Natural killer cell treated with Interleukin-12 subunit alpha and Interleukin-12 subunit beta and Interleukin-15 and Interleukin-18, amount 100 ng/mL, for 72 hours (primary cell): ENCODE data around the gene RAPGEF1. TPM values are rescaled to one million over a fixed set of nuclear protein-coding genes. Genes with fewer than 3 reads are reported as not detected.
A peak's percentile ranks its signal among the peaks of the same experiment; 100 is the strongest.

Source experiments
- ATAC-seq, 2 donors: fragments of 150-1000 bp; cut with Tn5 transposase in 1 of 2; sonication (Bioruptor Pico), chemical (Tn5 transposase) in 1 of 2; 2 replicates each; pipeline ENCODE4 v1.10.0; 2021
- DNase-seq: peaks from one replicate; pipeline ENCODE4 v3.0.0; 2022; ENCODE audit warnings: low spot score
- H3K27ac Mint-ChIP-seq, 2 donors: 1 replicate in 1 of 2; 2 replicates in 1 of 2; pipeline ENCODE4 v1.8.0; 2022; ENCODE audit warnings: mixed read lengths in 2 of 2, mild to moderate bottlenecking in 1 of 2, moderate library complexity in 1 of 2
- H3K27me3 Mint-ChIP-seq, 2 donors: 1 replicate in 1 of 2; 2 replicates in 1 of 2; pipeline ENCODE4 v1.8.0; 2022; ENCODE audit warnings: mixed read lengths in 2 of 2
- H3K36me3 Mint-ChIP-seq: one replicate; pipeline ENCODE4 v1.8.0; 2022; ENCODE audit warnings: mixed read lengths
- H3K4me1 Mint-ChIP-seq, 2 donors: 1 replicate in 1 of 2; 2 replicates in 1 of 2; pipeline ENCODE4 v1.8.0; 2022; ENCODE audit warnings: low read depth in 2 of 2, mixed read lengths in 2 of 2, mild to moderate bottlenecking in 1 of 2
- H3K4me3 Mint-ChIP-seq: one replicate; pipeline ENCODE4 v1.8.0; 2022; ENCODE audit warnings: mixed read lengths
- H3K9me3 Mint-ChIP-seq: 2 replicates; pipeline ENCODE4 v1.8.0; 2022; ENCODE audit warnings: mixed read lengths
- total RNA-seq, 2 donors: library from RNA; stranded (reverse); gene quantifications; one replicate each; pipeline ENCODE4 v1.2.3, GENCODE V29; 2022

The RAPGEF1 gene
- total RNA-seq, 2 donors from 2014 or later, result 109 to 215 TPM

DNA sequence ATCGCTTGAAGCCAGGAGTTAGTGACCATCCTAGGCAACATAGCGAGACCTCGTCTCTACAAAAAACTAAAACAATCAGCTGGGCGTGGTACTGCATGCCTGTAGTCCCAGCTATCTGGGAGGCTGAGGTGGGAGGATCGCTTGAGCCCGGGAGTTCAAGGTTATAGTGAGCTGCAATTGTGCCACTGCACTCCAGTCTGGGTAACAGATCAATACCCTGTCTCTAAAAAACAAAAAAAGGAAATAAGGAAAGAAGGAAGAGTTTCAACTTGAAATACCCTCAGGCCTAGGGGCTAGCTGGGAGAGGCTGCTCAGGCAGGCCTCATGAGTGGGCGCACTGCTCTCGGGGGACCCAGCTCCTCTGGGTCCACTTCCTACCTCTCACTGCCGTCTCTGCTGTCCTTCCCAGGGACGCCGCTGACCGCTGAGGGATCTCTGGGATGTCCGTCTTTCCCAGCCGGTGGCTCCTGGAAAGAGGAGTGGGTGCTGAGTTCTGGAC lies 138.1 kb downstream of the RAPGEF1 start:
- ATAC-seq (no peak), DNase-seq (no peak)
- Mint-ChIP-seq H3K4me3 (no peak overlapping the region), H3K4me1 (peaks cover 9 to 16% of the 10 kb centered on the region in 2 donors), H3K9me3 (no peaks in the 10 kb centered on the region), H3K36me3 (peaks cover 12% of the 10 kb centered on the region), H3K27me3 (no peaks in the 10 kb centered on the region), H3K27ac (peak overlapping the region; percentile 21 to 40)

DNA sequence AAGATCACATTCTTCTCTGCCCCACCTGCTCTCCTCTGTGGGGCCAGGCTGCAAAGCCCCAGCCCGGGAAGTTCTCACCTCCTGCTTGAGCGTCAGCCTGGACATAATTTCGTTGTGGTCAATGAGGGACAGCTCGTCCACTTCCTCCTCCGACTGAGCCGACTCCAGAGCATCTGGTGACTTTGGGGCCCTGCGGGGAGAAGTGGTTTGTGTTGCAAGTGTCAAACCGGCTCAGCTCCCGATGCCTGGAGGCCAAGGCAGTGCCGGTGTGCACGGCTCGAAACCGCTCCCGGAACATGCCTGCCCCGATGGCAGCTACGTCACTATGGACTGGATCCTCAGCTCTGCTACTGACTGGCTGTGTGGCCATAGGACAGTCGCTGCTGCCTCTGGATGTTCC lies 141.8 kb downstream of the RAPGEF1 start:
- Mint-ChIP-seq H3K36me3 (peaks cover 12% of the 10 kb centered on the region), H3K27ac (peak overlapping the region in 1 of 2 donors; percentile 39), H3K4me1 (peaks cover 9 to 11% of the 10 kb centered on the region in 2 donors), H3K27me3 (no peaks in the 10 kb centered on the region), H3K9me3 (no peaks in the 10 kb centered on the region), H3K4me3 (peak overlapping the region; percentile 22)
- ATAC-seq (peak in 1 of 2 donors; percentile 63), DNase-seq (no peak)

DNA sequence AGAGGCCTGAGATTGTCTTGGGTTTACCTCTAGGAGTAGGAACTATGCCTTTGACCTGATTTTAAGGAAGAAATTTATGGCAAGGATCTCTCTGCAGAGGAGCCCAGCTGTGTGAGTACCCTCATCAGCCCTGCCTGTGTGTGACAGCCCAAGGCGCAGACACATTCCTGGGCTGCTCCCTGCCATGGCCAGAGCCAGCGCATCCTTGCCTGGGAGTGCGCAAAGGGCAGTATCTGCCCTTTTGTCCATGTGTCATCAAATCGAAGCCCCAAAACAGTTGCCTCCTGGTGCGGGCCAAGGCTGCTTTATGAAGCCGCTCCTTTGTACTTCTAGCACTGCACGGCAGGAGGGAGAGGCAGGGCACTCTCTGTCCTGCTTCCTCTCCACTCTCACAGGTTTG lies 142.6 kb downstream of the RAPGEF1 start:
- Mint-ChIP-seq H3K36me3 (peaks cover 11% of the 10 kb centered on the region), H3K4me1 (peaks cover 9 to 10% of the 10 kb centered on the region in 2 donors), H3K9me3 (no peaks in the 10 kb centered on the region), H3K27me3 (no peaks in the 10 kb centered on the region), H3K4me3 (no peak overlapping the region), H3K27ac (peak overlapping the region in 1 of 2 donors; percentile 39)
- ATAC-seq (no peak), DNase-seq (no peak)

DNA sequence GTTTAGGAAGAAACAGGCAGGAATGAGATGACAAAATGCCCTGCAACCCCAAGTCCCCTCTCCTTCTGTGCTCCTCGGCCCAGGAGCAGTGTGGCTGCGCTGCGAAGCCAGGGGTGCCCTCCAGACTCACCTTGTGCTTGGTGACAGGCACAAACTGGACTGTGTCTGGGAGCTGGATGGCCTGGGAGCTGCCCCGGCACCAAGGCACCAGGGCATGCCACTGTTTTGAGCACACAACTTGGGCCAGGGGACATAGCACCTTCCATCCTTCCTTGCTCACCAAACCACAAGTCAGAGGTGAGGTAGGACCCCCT lies 143.5 kb downstream of the RAPGEF1 start:
- Mint-ChIP-seq H3K27me3 (no peaks in the 10 kb centered on the region), H3K4me3 (no peak overlapping the region), H3K9me3 (no peaks in the 10 kb centered on the region), H3K36me3 (peaks cover 3% of the 10 kb centered on the region), H3K4me1 (peaks cover 9 to 10% of the 10 kb centered on the region in 2 donors), H3K27ac (no peak overlapping the region)
- no peak for DNase-seq
- ATAC-seq, result no peak

DNA sequence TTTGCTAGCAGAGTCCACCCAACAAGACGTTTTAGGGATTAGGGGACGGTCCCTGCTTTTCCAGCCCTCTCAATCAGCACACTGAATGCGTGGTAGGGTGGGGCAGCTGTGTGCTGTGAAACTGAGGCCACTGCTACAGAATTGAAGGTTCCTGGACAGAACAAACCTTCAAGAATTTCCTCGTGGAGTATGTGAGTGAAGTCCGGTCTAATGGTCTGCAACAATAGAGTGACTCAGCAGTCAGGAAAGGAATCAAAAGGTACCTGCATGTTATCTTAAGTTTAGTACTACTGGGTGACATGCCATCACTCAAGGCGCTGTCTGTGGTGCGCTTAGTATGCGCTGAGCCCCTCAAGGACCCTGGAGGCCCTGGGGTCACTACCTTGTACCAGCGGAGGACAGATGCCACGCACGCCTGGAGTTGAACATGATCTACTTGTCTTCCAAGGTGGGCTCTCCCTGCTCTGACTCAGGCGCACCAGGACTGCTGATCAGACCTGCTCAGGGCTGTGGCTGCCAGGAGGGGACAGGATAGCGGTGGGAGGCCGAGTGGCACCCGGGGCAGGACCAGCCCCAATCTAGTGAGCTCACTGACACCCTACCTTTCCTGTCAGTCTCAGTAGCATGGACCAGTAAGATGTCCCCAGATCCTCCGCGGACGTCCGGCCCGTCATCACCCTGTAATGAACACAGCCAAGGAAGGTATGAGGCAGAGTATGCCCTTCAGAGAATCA lies 144.0 kb downstream of the RAPGEF1 start:
- H3K27me3 Mint-ChIP-seq, result no peaks in the 10 kb centered on the region
- H3K4me1 Mint-ChIP-seq, result peaks cover 12 to 15% of the 10 kb centered on the region in 2 donors
- H3K4me3 Mint-ChIP-seq, result no peak overlapping the region
- DNase-seq (no peak), ATAC-seq (no peak)
- H3K27ac Mint-ChIP-seq, result no peak overlapping the region
- H3K9me3 Mint-ChIP-seq, result no peaks in the 10 kb centered on the region
- no peaks in the 10 kb centered on the region for H3K36me3 Mint-ChIP-seq

DNA sequence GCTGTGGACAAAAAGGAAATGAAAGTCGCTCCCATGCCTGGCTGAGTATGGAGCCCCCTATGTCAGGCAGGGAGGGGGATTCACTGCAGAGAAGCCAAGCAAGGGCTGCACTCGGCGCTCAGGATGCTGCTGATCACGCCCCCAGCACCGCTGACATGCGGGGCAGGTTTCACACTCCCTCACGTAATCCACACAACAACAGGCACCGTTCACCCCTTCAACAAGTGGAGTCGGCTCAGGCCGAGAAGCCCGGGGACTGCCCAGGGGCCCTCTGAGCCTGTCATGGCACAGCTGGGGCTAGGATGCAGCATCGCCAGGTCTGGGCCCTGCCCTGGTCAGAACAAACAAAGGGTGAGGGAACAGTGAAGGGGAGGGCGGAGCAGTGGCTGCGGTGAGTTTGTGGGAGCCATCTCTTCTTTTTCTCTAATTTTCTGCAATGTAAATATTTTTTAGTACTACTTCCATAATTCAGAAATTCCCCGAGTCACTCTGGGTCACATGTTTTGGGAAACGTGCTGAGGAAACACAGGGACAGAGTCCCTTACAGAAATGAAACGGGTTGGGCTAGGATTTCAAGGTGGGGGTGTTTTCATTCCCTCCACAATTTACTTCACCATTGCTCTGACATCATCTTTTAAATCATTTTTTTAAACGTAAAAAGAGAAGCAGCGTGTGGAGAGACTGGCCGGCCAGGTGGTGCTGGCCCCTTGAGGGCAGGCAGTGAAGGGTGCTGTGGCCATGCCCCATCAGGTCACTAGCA lies 144.8 kb downstream of the RAPGEF1 start:
- Mint-ChIP-seq H3K4me3 (no peak overlapping the region), H3K9me3 (no peaks in the 10 kb centered on the region), H3K27ac (no peak overlapping the region), H3K36me3 (no peaks in the 10 kb centered on the region), H3K27me3 (no peaks in the 10 kb centered on the region), H3K4me1 (peaks cover 20% of the 10 kb centered on the region in 2 donors)
- ATAC-seq (no peak), DNase-seq (no peak)

DNA sequence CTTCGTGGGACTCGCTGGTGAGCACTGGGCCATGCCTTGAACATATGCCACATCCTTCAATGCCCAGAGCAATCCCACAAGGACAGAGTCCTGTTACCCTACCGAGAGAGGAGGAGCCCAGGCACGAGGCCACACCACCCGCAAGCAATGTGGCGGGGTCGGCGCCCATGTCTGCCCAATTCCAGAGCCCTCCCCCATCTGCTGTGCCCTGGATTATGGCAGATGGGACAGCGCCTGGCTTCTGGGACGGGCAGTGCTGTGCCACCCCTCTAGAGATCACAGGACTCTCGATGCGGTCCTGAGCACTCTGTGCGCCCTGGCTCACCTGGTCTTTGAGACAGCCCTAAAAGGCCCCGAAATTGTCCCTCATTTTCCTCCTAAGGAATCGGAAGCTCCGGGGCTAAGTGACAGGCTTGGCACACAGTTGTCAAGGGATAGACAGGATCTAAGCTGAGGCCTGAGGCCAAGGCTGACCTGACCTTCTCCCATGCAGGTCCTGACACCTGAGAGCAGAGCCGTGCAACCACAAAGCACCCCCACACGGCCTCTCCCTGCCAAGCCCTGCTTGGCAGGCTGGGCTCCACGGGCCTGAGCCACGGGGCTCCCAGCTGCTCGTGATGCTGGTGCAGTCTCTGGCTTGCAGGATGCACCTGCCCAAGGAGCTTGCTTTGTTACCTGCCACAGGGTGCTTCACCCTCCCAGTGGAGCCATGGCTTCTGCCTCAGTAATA lies 145.8 kb downstream of the RAPGEF1 start:
- Mint-ChIP-seq H3K27me3 (no peaks in the 10 kb centered on the region), H3K4me1 (peaks cover 20 to 21% of the 10 kb centered on the region in 2 donors), H3K27ac (no peak overlapping the region), H3K36me3 (no peaks in the 10 kb centered on the region), H3K9me3 (no peaks in the 10 kb centered on the region), H3K4me3 (no peak overlapping the region)
- DNase-seq (no peak), ATAC-seq (no peak)

DNA sequence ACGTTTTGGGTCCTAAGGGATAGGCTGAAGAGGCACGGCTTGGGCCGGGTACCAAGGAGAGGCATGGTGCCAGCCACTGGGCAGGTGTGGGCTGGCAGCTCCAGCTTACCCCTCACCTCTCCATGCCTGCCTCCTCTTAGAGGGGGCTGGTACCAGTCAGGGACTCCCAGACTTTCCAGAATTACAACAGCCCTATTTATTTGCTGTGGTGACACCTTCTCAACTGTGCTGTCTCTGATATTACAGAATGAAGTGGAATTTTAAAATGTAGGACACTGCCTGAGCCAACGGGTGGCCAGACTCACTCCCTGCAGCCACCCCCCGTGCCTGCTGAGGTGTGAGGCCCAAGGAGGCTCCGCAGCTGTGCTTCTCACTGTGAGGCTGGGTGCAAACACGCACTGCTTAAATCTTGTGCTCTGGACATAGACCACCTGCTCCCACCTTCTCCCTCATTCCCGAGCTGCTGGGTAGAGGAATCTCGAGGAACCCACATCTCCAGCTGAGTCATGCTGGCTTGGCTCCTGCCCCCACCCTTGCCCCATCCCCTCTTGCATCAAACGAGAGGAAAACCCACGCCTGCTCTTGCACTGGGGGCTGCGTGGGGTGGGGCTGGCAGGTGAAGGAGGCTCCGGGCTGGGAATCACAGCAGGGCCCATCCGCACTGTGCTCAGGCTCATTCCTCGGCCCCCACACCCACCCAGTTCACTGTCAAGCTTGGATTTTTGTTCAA lies 146.6 kb downstream of the RAPGEF1 start:
- Mint-ChIP-seq H3K4me1 (peaks cover 20% of the 10 kb centered on the region in 2 donors), H3K9me3 (no peaks in the 10 kb centered on the region), H3K27me3 (no peaks in the 10 kb centered on the region), H3K36me3 (no peaks in the 10 kb centered on the region), H3K27ac (no peak overlapping the region), H3K4me3 (no peak overlapping the region)
- DNase-seq (no peak), ATAC-seq (no peak)

DNA sequence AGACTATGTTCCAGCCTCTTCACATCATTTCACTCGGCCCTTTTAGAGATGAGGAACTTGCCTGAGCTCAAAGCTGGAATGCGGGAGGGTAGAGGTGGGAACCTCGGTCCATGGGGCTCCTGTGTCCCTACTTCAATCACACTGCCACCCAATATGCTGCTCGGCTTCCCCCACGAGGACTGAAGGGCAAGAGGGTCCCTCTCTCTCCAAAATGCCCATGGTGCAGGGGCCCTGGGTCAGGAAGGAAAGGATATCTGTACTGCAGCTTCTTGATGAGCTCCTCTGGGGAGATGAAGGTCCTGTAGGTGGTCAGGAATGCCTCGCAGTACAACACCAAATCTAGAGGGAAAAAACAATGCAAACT lies 148.0 kb downstream of the RAPGEF1 start:
- peaks cover 29 to 32% of the 10 kb centered on the region in 2 donors for H3K4me1 Mint-ChIP-seq
- no peaks in the 10 kb centered on the region for H3K9me3 Mint-ChIP-seq
- peaks cover 6% of the 10 kb centered on the region for H3K36me3 Mint-ChIP-seq
- H3K27ac Mint-ChIP-seq, result peak overlapping the region in 1 of 2 donors; percentile 85
- ATAC-seq (no peak), DNase-seq (no peak)
- H3K4me3 Mint-ChIP-seq, result no peak overlapping the region
- H3K27me3 Mint-ChIP-seq, result no peaks in the 10 kb centered on the region

DNA sequence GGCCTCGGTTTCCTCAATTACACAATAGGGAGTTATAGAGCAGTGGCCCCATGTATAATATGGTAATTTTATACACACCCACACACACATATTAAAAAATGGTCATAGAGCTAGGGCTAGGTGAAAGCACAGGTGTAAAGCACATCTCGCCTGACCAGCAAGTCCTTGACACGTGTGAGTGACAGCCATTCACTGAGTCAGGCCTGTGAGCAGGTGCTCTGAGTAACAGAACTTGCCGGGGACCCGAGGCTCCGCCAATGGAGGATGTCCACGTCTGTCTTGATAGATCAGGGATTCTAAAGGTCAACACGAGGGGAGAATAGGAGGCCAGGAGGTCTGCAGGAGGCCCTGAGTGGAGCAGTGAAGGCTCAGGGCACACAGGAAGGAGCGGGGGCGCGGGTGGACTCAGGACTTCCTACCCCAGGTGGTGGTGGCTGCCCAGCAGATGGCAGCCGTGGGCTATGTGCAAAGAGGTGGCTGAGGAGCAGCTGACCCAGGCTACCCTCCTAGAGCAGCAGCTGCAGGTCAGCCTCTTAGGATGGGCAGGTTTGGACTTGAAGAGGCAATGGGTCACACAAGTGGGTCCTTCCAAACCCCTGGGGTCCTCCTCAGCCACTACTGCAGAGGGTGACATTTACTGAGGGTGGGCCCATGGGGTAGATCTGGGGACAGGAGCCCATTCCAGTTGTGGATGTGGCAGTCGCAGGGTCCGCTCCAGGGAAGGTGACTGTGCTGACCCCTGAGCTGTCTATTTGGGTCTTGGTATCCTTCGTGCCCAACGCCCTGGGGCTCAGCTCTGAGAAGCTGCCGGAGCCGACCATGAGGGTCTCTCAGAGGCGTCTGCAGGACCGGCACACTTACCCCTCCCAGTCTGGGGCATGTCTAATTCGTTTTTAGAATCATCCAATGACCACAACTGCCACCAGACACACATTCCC lies 148.7 kb downstream of the RAPGEF1 start:
- DNase-seq (peak; percentile 89), ATAC-seq (peak; percentile 89 to 93)
- H3K27ac Mint-ChIP-seq, result peak overlapping the region; percentile 84 to 85
- no peaks in the 10 kb centered on the region for H3K27me3 Mint-ChIP-seq
- peaks cover 35 to 39% of the 10 kb centered on the region in 2 donors for H3K4me1 Mint-ChIP-seq
- peak overlapping the region; percentile 52 for H3K4me3 Mint-ChIP-seq
- peaks cover 6% of the 10 kb centered on the region for H3K36me3 Mint-ChIP-seq
- H3K9me3 Mint-ChIP-seq, result no peaks in the 10 kb centered on the region

DNA sequence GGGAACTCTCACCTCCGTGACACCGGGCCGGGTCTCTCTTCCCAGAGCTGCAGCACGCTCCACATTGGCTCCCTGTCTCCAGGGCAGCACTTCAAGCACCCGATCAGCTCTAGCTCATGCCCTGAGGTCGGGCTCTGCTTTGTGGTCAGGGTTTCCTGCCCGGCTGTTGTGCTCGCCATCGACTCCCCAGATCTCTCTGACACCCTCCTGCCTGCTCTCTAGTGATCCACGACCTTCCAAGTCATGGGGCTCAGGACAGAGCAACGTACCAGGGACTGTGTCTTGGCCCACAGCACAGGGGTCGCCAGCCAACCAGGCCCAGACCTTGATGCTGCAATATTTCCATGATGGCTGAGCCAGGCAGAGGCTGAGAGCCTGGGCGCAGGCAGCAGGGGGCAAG lies 149.4 kb downstream of the RAPGEF1 start:
- Mint-ChIP-seq H3K9me3 (no peaks in the 10 kb centered on the region), H3K4me1 (peaks cover 42 to 46% of the 10 kb centered on the region in 2 donors), H3K27me3 (no peaks in the 10 kb centered on the region), H3K4me3 (peak overlapping the region; percentile 52), H3K27ac (peak overlapping the region; percentile 84 to 85), H3K36me3 (peaks cover 6% of the 10 kb centered on the region)
- ATAC-seq, result peak; percentile 17 to 73
- DNase-seq, result no peak

DNA sequence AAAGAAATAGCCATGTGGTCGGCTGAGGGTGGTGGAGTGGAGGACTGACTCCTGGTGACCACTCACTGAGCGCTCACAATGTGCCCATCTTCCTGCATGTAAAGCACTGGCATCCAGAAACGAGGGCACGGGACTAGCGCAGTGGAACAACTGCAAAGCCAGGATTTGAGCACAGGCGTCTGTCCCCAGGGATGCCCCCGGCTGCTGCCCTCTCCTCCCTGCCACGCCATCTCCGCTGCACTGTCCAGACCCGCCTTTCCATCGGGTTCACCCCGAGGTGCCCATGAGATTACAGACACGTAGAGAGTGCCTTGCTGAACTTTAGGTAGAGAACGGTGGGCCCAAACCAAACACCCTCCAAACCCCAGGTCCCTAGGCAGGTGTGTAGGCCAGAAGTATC lies 149.9 kb downstream of the RAPGEF1 start:
- Mint-ChIP-seq H3K4me3 (peak overlapping the region; percentile 52), H3K27me3 (no peaks in the 10 kb centered on the region), H3K27ac (peak overlapping the region in 1 of 2 donors; percentile 85), H3K36me3 (peaks cover 6% of the 10 kb centered on the region), H3K4me1 (peaks cover 47 to 50% of the 10 kb centered on the region in 2 donors), H3K9me3 (no peaks in the 10 kb centered on the region)
- ATAC-seq (no peak), DNase-seq (no peak)
